Measurements from ENCODE around the gene ATP4B.

DNA sequence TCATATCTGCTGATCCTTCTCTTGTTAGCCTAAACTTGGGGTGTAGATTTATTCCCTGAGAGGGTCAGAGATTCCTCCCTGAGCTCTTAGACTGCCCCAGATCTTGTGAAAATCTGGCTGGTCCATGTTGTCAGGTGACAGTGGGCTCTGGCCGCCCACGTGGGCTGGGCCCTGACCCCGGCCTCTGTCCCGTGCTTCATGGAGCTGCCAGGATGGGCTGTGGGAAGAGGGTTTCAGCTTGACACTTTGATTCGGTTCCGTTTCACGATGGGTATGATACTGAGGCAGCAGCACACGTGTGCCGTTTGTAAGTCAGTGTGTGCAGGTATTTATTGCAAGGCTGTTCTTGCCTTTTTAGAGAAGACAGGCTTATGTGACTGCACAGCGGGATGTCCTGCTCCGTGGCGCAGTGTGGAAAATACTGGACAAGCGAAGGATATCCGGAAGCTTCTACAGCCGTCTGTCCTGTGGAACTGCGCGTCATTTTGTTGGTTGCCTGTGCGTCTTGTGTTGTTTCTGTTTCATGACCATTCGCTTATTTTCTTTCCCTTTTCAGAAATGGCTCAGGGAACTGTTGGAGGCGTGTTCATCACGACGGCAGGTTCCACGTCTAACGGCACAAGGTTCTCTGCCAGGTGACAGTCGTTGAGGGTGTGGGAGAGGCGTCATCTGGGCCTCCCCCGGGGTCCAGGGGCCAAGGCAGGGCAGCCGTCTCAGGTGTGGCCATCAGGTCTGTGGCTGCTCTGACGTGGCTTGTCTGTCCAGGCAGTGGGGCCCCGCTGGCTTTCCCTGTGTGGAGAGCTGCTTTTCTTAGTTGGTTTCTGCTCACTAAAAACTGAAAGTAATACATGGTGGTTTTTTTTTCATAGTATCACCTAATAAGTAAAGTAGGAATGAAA is 20.5 kb downstream of the ATP4B start:
- TF ChIP-seq, protein P1, sequence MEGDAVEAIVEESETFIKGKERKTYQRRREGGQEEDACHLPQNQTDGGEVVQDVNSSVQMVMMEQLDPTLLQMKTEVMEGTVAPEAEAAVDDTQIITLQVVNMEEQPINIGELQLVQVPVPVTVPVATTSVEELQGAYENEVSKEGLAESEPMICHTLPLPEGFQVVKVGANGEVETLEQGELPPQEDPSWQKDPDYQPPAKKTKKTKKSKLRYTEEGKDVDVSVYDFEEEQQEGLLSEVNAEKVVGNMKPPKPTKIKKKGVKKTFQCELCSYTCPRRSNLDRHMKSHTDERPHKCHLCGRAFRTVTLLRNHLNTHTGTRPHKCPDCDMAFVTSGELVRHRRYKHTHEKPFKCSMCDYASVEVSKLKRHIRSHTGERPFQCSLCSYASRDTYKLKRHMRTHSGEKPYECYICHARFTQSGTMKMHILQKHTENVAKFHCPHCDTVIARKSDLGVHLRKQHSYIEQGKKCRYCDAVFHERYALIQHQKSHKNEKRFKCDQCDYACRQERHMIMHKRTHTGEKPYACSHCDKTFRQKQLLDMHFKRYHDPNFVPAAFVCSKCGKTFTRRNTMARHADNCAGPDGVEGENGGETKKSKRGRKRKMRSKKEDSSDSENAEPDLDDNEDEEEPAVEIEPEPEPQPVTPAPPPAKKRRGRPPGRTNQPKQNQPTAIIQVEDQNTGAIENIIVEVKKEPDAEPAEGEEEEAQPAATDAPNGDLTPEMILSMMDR (conservative IDR thresholded peaks at IDR 0.05; ENCODE audit: low read depth, low read length) = no peak
- TF ChIP-seq EZH2 (IDR thresholded peaks at IDR 0.05; ENCODE audit: borderline replicate concordance, low read depth, low read length, poor library complexity, severe bottlenecking) = no peak

Data from A673 (cell line).